ENCODE data around the gene ASB17.
"Not testable (repeated sequence)": the region's sequence is repeated elsewhere in the genome, so short reads cannot be mapped to it uniquely, and the experiment has no call there.

Gene ASB17, protein sequence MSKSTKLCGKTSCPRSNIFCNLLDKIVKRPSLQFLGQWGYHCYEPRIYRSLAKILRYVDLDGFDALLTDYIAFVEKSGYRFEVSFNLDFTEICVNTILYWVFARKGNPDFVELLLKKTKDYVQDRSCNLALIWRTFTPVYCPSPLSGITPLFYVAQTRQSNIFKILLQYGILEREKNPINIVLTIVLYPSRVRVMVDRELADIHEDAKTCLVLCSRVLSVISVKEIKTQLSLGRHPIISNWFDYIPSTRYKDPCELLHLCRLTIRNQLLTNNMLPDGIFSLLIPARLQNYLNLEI

DNA sequence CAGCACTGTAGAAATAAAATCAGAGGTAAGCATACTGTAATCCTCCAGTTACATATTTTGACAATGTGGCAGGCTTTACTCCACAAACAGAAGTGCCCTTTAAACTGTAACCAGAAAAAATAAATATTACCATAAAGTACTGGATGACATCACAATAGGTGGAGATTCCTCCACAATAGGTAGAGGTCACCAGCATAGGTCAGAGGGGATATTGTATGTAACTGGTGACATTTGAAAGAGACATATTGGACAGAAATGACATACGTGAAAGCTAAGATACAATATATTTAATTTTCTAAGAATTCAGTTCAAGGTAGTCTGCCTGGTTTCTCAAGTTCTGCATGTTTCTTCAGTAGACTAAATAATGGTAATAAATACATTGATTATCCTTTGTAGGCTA is at the start of gene ASB17:
ASB17 (minus strand) TSS at position 101 of the 400 bp plus-strand sequence. CDS start 113 bp downstream, outside the sequence.
- no peak for DNase-seq

DNA sequence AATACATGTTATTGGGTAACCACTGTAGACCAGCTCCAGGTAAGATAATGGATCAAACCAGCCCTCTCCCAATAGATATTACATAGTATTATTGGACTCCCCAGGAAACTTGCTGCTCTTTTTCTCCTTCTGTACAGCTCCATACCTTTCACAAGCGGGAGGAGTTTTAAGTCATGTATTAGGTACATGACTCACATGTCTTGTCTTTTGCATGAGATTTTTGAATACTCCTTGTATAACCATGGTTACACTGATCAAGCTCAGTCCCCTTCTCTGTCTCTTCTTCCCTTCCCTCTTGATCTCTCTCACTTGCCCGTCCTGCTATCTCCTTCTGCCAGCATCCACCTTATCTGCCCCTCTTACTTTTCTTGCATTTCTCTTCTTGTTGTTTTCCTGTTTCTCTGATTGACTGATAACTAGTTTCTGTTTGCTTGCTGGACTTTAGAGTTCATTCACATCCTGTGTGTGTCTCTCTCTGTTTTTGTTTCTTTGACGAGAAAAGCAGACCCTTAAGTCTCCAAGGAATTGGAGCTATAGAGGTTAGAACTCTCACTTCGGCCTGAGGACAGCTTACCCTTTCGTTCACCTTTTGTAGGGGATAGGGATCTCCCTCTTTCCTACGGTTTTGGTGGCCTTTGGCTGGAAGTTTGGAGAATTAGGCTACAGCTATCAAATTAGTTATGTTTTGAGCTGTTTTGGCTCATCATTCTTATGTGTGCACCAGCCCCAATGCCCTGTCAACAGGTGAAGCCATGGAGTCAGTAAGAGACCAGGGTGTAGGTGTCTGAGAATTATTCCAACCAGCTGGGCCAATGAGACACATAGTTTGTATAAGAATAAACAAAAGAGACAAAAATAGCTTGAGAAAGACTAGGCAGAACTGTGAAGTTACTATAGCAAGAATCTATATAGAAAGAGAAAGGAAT is 49.0 kb upstream of the ASB17 start:
- DNase-seq, result no peak

DNA sequence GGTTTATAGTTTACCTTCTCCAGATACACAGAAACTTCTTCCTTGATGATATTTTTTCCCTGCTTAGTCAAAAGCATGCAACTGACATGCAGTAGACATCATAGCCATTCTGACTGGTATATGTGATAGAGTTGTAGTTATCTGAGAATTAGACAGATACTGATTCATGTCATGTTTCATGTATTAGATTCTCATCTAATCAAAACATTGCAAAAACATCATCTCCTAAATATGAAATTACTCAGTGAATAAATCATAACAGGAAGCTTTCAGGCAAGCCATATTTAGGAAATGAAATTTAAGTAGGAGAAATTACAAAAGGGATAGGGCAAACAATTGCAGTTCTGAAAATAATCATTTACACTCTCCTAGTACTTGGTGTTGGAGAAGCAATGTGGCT is 38.4 kb upstream of the ASB17 start:
- DNase-seq, result no peak

DNA sequence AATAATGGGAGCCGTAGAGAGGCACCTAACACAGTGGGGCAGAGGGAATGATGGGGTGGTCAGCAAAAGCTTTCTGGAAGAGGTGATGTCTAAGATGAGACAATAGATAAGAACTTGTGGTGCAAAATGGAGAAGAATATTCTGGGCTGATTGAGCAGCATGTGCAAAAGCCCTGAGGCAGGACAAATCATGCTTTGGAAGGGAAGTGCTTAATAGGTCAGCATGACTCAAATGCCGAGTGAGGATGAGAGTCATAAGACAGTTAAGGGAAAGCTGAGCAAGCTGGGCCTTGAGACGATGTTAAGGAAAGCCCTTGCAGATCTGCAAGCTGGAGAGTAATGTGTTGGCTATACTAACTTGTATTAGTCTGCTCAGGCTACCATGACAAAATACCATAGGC is 37.3 kb upstream of the ASB17 start:
- no peak for DNase-seq

DNA sequence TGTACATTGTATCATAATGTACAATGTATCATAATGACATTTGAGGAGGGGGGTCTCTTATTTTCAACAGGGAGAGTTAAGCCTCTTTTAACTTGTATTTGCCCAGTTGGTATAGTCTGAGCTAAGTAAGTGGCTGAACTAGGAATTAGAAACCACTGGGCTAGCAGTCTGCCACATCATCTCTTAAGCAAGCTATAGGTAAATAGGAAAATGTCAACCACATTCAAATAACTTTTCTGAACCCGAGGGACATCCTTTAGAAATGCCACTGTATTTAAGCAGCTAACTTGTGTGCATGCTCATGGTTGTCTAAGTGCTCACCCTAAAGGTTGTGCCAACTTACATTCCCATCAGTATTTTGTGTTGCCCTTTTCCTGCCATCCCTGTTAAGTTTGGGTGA is 35.5 kb upstream of the ASB17 start:
- no peak for DNase-seq

DNA sequence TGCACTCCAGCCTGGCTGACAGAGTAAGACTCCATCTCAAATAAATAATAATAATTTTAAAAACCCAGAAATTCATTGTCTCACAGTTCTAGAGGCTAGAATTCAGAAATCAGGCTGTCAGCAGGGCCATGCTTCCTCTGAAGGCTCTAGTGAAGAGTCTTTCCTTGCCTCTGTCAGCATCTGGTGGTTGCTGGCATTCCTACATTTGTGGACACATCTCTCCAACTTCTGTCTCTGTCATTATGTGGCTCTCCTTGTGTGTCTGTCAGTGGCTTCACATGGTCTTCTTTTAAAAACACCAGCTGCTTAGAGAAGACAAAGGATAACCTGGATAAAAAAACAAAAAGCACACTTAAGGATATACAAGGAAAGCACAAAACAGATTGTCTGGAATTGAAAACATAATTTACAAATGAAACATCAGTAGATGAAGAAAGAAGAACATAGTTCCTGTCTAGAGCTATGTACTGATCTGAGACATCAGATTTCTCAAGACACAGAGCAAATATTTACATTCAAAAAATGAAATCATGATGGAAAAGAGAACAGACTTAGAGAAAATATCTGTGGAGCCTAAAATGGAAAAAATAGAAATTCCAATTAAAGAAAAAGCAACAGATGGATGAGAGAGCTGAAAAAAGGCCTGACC is 32.7 kb upstream of the ASB17 start:
- no peak for DNase-seq

DNA sequence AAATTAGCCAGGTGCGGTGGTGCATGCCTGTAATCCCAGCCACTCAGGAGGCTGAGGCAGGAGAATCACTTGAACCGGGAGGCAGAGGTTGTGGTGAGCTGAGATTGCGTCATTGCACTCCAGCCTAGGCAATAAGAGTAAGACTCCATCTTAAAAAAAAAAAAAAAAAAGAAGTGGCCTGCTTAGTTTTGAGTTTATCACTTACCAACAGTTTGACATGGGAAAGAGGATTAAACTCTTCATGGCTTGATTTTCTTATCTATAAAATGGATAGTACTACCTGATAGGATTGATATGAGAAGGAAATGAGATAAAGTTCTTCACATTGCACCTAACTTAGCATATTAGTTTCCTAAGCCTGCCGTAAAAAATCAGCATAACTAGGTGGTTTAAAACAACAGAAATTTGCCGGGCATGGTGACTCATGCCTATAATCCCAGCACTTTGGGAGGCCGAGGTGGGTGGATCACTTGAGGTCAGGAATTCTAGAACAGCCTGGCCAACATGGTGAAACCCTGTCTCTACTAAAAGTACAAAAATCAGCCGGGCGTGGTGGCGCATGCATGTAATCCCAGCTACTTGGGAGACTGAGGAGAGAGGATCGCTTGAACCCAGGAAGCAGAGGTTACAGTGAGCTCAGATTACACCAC is 32.0 kb upstream of the ASB17 start:
- not testable (repeated sequence) for DNase-seq

DNA sequence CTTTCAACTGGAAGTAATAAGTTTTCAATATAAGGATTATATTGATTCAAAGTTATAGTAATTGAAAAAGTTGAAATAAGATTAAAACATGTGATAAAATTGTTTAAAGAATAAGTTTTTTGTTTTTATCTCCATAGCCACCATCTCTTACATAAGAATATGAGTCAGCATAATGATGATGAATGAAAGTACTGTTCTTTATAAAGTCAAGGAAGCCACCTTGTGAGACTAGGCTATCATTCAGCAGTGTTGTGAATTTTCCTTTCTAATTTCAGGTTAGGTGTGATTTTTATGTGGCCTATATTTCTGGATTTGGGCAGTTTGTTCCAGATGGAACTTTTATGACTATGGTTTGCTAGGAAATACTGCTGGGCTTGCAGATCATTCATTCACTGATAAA is 22.4 kb upstream of the ASB17 start:
- DNase-seq, result no peak

DNA sequence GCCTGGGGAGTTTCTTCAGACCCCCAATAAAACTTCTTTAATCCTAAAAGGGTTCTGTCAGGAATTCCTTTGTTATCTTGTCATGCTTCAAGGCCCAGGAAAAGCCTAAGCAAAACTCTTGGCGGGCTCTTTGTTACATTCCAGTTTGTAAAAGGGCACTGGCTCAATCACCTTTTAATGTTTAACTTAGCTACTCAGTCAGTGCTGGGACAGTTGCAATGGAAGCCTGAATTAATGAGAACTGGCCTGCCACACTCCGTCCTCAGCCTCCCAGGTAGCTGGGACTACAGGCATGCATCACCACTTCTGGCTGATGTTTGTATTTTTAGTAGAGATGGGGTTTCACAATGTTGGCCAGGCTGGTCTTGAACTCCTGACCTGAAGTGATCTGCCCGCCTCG is 21.3 kb upstream of the ASB17 start:
- DNase-seq, result no peak

DNA sequence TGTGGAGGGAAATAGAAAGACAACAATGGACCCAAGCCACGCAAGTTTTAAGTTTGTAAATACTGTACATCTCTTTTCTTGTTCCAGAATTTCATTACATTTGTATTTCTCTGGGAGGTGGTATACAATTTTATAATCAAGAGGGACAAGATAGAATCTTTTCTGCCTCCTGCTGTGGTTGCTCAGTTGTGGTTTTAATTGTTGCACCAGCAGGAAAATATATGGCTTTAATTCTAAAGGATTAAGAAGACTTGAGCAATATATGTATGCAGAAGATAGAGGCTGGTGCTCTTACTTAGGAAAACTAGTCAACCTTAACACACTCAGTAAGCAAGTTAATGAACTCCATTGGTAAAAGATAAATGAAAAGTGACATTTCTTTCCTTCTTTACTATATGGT is 19.8 kb upstream of the ASB17 start:
- DNase-seq, result no peak

DNA sequence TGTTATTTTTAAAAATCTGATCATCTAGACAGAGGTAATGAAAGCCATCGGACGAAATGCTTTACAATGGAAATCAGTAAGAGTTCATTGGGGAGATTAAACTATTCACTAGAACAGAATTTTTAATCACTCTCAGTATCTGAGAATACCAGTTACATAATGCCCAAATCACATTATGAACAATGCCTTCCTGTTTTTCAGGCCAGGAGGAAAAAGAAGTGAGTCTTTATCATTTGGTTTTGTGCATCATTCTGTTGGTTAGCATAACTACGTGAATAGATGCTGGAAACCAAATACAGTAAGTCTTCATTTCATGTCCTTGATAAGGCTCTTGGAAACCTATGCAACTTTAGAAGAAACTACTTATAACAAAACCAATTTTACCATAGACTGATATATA is 18.0 kb upstream of the ASB17 start:
- no peak for DNase-seq

DNA sequence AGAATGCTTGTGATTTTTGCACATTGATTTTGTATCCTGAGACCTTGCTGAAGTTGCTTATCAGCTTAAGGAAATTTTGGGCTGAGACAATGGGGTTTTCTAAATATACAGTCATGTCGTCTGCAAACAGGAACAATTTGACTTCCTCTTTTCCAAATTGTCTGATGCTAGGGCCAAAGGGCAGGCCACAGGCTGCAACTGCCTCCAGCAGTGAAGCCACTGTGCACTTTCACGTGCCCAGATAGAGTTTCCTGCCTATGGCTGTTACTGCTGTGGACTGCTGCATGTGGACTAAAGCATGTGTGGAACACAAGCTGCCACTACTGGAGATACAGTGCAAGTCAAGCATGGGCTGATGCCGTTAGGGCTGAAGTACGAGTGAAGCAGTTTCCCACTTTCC is 10.8 kb upstream of the ASB17 start:
- DNase-seq, result not testable (repeated sequence)

DNA sequence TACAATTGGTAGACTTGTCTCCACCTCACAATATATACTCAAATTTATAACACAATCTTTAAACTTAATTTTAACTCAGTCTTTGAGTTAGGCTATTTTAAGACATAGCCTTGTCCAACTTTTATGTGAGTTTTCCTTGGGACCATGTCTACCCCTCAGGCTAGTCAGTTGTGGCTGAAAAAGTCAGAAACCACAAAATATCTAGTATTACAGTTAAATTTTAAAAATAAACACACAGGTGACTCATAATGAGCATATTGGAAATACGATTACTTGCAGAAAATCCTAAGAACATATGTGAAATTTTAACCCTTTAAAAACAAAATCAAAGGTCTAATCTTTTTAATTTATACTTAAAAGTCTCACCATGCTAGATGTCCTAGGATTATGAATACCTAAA is 4.8 kb upstream of the ASB17 start:
- no peak for DNase-seq

DNA sequence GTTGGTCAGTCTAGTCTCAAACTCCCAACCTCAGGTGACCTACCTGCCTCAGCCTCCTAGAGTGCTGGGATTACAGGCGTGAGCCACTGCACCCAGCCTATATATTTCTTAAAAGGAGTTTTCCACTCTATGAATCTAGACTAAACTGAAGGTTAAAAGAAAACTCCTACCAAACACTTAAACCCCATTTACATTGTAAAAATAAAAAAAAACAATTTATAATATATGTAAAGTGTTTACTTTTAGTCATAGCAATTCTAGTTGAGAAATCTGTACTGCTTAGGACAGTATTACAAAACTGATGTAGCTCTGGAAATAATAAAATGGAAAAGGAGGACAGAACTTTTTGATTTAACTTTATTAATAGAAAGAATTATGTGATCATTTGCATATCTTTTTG is 9.5 kb downstream of the ASB17 start:
- DNase-seq, result no peak

DNA sequence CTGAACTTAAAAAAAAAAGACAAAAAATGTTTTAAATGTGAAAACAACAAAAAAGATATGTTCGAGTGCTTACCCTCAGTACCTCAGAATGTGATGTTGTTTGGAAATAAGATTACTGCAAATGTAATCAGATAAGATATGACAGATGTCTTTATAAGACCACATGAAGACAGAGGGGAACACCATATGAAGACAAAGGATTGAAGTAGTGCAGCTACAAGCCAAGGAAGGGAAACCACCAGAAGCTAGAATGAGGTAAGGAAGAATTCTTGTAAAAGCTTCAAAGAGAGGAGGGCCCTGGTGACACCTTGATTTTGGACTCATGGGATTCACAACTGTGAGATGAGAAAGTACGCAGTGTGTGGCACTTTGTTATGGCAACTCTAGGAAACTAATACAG is 15.4 kb downstream of the ASB17 start:
- DNase-seq, result no peak

DNA sequence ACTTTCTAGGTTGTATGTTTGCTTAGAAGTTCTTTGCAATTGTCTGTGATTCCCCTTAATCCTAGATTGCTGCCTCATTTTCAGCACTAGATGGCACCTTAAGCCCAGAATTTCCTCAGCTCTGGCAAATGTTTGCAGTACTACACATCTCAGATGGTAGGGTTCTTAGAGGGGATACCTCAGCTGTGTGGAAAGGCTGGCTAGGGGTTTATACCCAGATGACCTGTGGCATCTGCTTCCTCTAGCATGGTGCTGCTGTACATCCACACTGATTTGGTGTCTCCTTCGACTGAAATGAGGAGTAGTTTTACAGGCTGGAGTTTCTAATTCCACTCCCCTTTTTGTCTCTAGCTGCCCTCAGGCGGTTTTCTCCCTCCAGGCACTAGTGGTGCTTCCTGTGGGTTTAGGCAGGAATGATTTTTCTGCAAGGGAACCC is 23.5 kb downstream of the ASB17 start:
- DNase-seq, result no peak

DNA sequence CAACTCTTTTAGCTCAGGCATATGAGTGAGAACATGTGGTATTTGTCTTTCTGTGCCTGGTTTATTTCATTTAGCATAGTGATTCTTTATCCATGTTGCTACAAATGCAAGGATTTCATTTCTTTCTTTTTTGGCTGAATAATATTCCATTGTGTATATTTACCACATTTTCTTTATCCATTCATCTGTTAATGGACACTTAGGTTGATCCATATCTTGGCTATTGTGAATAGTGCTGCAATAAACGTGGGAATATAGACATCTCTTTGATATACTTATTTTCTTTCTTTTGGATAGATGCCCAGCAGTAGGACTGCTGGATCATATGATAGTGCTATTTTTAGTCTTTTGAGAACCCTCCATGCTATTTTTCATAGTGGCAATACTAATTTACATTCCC is 30.8 kb downstream of the ASB17 start:
- no peak for DNase-seq

DNA sequence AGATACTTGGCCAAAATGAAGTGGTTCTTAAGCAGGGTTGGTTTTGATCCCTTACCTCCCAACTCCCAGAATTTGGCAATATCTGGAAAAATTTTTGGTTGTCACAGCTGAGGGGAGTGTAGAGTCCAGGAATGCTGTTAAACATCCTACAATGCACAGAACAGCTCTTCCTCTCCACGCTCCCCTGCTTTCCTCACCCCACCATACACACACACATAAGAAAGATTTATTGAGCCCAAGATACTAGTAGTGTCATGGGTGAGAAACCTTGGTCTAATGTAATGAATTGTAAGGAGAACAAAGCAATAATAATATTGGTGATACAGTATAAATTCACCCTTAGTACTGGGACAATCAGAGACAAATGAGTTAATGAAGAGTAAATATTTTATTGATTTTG is 47.8 kb downstream of the ASB17 start:
- no peak for DNase-seq

DNA sequence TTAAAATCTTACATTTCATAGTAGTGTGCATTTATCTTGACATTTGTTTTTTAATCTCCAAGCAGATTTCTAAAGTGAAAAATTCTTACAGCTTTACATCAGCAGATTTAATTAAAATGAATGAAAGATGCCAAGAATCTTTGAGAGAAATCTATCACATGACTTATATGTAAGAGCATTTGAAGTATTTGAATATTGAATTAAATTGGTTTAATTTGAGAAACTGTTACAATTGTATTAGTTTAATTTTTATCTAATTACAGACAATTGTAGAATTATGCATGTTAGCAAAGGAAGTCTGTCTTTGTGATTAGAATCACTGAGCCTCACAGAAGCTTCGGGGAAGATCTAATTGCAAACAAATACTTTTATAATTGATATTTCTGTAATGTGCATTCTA is 52.2 kb downstream of the ASB17 start:
- DNase-seq, result no peak

DNA sequence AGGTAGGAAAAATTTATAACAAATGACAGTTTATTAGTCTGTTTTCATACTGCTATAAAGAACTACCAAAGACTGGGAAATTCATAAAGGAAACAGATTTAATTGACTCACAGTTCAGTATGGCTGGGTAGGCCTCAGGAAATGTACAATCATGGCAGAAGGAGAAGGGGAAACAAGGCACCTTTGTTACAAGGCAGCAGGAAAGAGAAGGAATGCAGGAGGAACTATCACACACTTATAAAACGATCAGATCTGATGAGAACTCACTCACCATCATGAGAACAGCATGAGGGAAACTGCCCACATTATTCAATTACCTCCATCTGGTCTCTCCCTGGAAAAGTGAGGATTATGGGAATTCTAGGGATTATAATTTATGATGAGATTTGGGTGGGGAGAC is 61.3 kb downstream of the ASB17 start:
- DNase-seq, result no peak
